Adrenal gland (tissue), 12 donors: ENCODE results near the gene LMAN1L. TPM values are rescaled to one million over a fixed set of nuclear protein-coding genes. Genes with fewer than 3 reads are reported as not detected.

Source experiments
- DNase-seq, 7 donors: peaks; one replicate each; pipeline ENCODE4 v3.0.0-alpha.2; 2019 to 2020
- H3K27ac ChIP-seq, 5 donors: fragments of 200-600 bp; sonication (generic) in 4 of 5; 1 replicate in 3 of 5; 2 replicates in 2 of 5; pipeline versions ENCODE4 v1.5.1 to v1.8.0; 2016 to 2020; ENCODE audit warnings: mild to moderate bottlenecking in 1 of 5
- H3K27me3 ChIP-seq: fragments of 200-600 bp; 2 replicates; pipeline ENCODE4 v1.8.0; 2021
- H3K36me3 ChIP-seq, 2 donors: fragments of 200-600 bp; replicated peaks in 1 of 2; 1 replicate in 1 of 2; 2 replicates in 1 of 2; pipeline versions ENCODE4 v1.5.1 to v1.8.0; 2018 to 2022
- H3K4me1 ChIP-seq, 2 donors: fragments of 200-600 bp; replicated peaks in 1 of 2; 1 replicate in 1 of 2; 2 replicates in 1 of 2; pipeline versions ENCODE4 v1.5.1 to v1.8.0; 2018 to 2021
- H3K4me3 ChIP-seq, 4 donors: fragments of 200-600 bp; sonication (generic) in 3 of 4; one replicate each; pipeline ENCODE4 v1.5.1; 2016 to 2018
- H3K9me3 ChIP-seq, 3 donors: fragments of 200-600 bp; sonication (generic) in 1 of 3; replicated peaks in 1 of 3; 1 replicate in 2 of 3; 2 replicates in 1 of 3; pipeline versions ENCODE4 v1.5.1 to v1.8.0; 2016 to 2021
- POLR2A ChIP-seq, 2 donors: fragments of 450-650 bp; IDR thresholded peaks; one replicate each; pipeline ENCODE4 v1.6.1; 2017; ENCODE audit warnings: antibody characterized with exemption in 2 of 2, mild to moderate bottlenecking in 2 of 2, moderate library complexity in 1 of 2
- WGBS, 4 donors: extraction: QIAGEN DNeasy Blood & Tissue Kit in 2 of 4; methylation state at CpG; one replicate each; pipeline versions ENCODE4 v1.1.5 to v1.1.7; 2013 to 2017; 5-methylcytosine and 5-hydroxymethylcytosine counted together
- intact Hi-C, 2 donors: fragments of 100-400 bp; cut with DNase I; formaldehyde crosslinking; loops; one replicate each; pipeline versions ENCODE4 v1.14.1 to v1.15.0; 2022 to 2023
- polyA plus RNA-seq, 3 donors: library from polyadenylated mRNA; stranded (reverse); fragments of 200-250 nt in 2 of 3; fragments of 350-450 nt in 1 of 3; fragmentation: Illumina TruSeq in 1 of 3; extraction: RNeasy Lipid Tissue Mini Kit (QIAGEN cat#74804) in 1 of 3; gene quantifications; one replicate each; pipeline ENCODE4 v1.2.3, GENCODE V29; 2013 to 2014
- total RNA-seq, 9 donors: library from RNA; depleted of rRNA in 4 of 9; stranded (reverse); fragments of >200 nt in 4 of 9; fragments of 120-200 nt in 1 of 9; fragmentation: NEBNext Ultra II Directional in 1 of 9; extraction: Animal tissue kit (Norgen Biotek cat#: 25700) in 1 of 9; gene quantifications; one replicate each; pipeline versions ENCODE4 v1.1.0 to v1.2.4, GENCODE V29; 2013 to 2023
- TF ChIP-seq, protein P1 (sequence below), 6 experiments: fragments of 450-650 bp in 4 of 6; fragments of 200-600 bp in 2 of 6; sonication (generic) in 1 of 6; IDR thresholded peaks; 1 replicate in 5 of 6; 2 replicates in 1 of 6; pipeline versions ENCODE4 v1.5.1 to v1.8.0; 2016 to 2021; ENCODE audit warnings: antibody characterized with exemption in 6 of 6, mild to moderate bottlenecking in 2 of 6, moderate library complexity in 1 of 6
- donor health status: healthy with polysubstance abuse.
- donor health status: Bipolar disorder and iron deficiency.
- donor health status: DM: yes; HTN: yes; CAD: no.
- donor health status: DM: no; HTN: no; CAD: no.
- donor health status: DM: no; HTN: no; CAD: no.
- donor health status: DM: yes; HTN: yes; CAD: no.

LMAN1L gene
- total and polyA plus RNA-seq, 12 donors = 0.28 to 12.5 (median 5.1) TPM; not detected in 1

- no peak overlapping the region for H3K4me3 ChIP-seq
- H3K27me3 ChIP-seq = no peaks in the 10 kb centered on the region
- no peaks in the 10 kb centered on the region for H3K36me3 ChIP-seq
- TF ChIP-seq, protein P1, sequence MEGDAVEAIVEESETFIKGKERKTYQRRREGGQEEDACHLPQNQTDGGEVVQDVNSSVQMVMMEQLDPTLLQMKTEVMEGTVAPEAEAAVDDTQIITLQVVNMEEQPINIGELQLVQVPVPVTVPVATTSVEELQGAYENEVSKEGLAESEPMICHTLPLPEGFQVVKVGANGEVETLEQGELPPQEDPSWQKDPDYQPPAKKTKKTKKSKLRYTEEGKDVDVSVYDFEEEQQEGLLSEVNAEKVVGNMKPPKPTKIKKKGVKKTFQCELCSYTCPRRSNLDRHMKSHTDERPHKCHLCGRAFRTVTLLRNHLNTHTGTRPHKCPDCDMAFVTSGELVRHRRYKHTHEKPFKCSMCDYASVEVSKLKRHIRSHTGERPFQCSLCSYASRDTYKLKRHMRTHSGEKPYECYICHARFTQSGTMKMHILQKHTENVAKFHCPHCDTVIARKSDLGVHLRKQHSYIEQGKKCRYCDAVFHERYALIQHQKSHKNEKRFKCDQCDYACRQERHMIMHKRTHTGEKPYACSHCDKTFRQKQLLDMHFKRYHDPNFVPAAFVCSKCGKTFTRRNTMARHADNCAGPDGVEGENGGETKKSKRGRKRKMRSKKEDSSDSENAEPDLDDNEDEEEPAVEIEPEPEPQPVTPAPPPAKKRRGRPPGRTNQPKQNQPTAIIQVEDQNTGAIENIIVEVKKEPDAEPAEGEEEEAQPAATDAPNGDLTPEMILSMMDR (IDR thresholded peaks at IDR 0.05) = no peak
- no peak for TF ChIP-seq POLR2A (IDR thresholded peaks at IDR 0.05)
- intact Hi-C loops = no loop called here
- H3K4me1 ChIP-seq = peaks cover 30 to 48% of the 10 kb centered on the region in 2 donors
- 52 to 77% (median 71%) methylated on average over 5 to 15 of the region's 15 CpGs for WGBS, 4 donors
- DNase-seq = peak in 6 of 7 donors; percentile 38 to 62 (median 60)
- H3K27ac ChIP-seq = peak overlapping the region; percentile 17 to 91 (median 56)
- no peaks in the 10 kb centered on the region for H3K9me3 ChIP-seq
Observed at GRCh38 chr15:74815961-74816360, 3.3 kb downstream of the LMAN1L start.

- 49 to 54% (median 50%) methylated on average over 10 to 19 of the region's 19 CpGs for WGBS, 4 donors
Observed at GRCh38 chr15:74816624-74817369, 4.2 kb downstream of the LMAN1L start.

GRCh38 chr15:74817370-74817737, 4.7 kb downstream of the LMAN1L start:
- peaks cover 30 to 48% of the 10 kb centered on the region in 2 donors for H3K4me1 ChIP-seq
- no peaks in the 10 kb centered on the region for H3K9me3 ChIP-seq
- DNase-seq = peak; percentile 82 to 95 (median 93)
- peak in 1 of 2 donors; percentile 67 for TF ChIP-seq POLR2A (IDR thresholded peaks at IDR 0.05)
- TF ChIP-seq, protein P1 (IDR thresholded peaks at IDR 0.05) = peak in 5 of 6 experiments; percentile 28 to 50 (median 37)
- no peaks in the 10 kb centered on the region for H3K36me3 ChIP-seq
- WGBS, 4 donors = 7 to 22% (median 9%) methylated on average over 5 to 9 of the region's 9 CpGs
- no peaks in the 10 kb centered on the region for H3K27me3 ChIP-seq
- intact Hi-C loops = no loop called here
- H3K27ac ChIP-seq = peak overlapping the region; percentile 20 to 91 (median 66)
- no peak overlapping the region for H3K4me3 ChIP-seq

More at GRCh38 chr15:74816624-74817369, 4.2 kb downstream of the LMAN1L start:
- DNase-seq = peak in 1 of 7 donors; percentile 27
- Histone ChIP-seq H3K36me3 (no peaks in the 10 kb centered on the region), H3K4me3 (no peak overlapping the region), H3K27ac (peak overlapping the region; percentile 20 to 91 (median 66)), H3K9me3 (no peaks in the 10 kb centered on the region), H3K4me1 (peaks cover 30 to 48% of the 10 kb centered on the region in 2 donors), H3K27me3 (no peaks in the 10 kb centered on the region)
- TF ChIP-seq, protein P1 (IDR thresholded peaks at IDR 0.05) = no peak
- TF ChIP-seq POLR2A (IDR thresholded peaks at IDR 0.05) = no peak
- intact Hi-C loops = no loop called here

- H3K36me3 ChIP-seq = no peaks in the 10 kb centered on the region
- H3K27ac ChIP-seq = no peak overlapping the region
- H3K4me3 ChIP-seq = no peak overlapping the region
- H3K9me3 ChIP-seq = no peaks in the 10 kb centered on the region
- TF ChIP-seq, protein P1 (IDR thresholded peaks at IDR 0.05) = no peak
- no peak for TF ChIP-seq POLR2A (IDR thresholded peaks at IDR 0.05)
- no peaks in the 10 kb centered on the region for H3K27me3 ChIP-seq
- intact Hi-C loops = no loop called here
- WGBS, 4 donors = 89 to 100% (median 95%) methylated on average over 1 to 5 of the region's 5 CpGs
- peaks cover 23 to 37% of the 10 kb centered on the region in 2 donors for H3K4me1 ChIP-seq
- DNase-seq = no peak
Observed at GRCh38 chr15:74820056-74820455, 7.4 kb downstream of the LMAN1L start.
